ENCODE measurements around the gene FKBP2. TPM values are rescaled to one million over a fixed set of nuclear protein-coding genes. Genes with fewer than 3 reads are reported as not detected.

Gene FKBP2
- polyA plus RNA-seq, 1 experiment: 29.9 TPM

DNA sequence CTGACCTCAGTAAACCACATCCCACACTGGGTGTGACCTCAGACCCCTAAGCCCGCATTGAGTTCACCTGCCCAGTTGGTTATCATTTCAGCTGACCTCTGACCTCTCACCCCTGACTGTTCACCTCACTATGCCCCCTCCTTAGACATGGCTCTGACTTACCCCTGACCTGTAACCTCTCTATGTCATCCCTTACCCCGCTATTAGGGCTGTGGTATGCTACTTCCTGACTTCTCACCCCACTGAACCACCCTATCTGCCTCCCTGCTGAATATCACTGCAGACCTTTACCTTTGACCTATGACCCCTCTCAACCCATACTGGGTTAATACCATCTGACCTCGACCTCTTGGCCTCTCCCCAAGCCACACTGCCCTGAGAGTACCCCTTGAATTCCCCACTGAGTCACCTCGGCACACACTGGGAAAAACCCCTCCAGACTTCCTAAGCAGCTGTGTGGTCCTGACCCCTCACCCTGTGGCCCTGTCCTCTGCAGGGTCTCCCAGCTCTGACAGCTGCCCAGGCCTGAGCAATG is 18.7 kb downstream of the FKBP2 start:
- H3K27ac ChIP-seq (ENCODE audit: low read depth, low read length): no peak overlapping the region
- H3K27me3 ChIP-seq (ENCODE audit: control insufficient read depth, insufficient read depth, low read length): no peaks in the 10 kb centered on the region
- H3K4me3 ChIP-seq (ENCODE audit: low read depth, low read length): no peak overlapping the region
- ChIA-PET CTCF (no interaction called here), POLR2A (interaction anchor here (1.2 kb wide), 1 partner anchor 78 kb away, joined by 5 read pairs; no protein-coding TSS in a partner anchor)
- TF ChIP-seq, protein P1, sequence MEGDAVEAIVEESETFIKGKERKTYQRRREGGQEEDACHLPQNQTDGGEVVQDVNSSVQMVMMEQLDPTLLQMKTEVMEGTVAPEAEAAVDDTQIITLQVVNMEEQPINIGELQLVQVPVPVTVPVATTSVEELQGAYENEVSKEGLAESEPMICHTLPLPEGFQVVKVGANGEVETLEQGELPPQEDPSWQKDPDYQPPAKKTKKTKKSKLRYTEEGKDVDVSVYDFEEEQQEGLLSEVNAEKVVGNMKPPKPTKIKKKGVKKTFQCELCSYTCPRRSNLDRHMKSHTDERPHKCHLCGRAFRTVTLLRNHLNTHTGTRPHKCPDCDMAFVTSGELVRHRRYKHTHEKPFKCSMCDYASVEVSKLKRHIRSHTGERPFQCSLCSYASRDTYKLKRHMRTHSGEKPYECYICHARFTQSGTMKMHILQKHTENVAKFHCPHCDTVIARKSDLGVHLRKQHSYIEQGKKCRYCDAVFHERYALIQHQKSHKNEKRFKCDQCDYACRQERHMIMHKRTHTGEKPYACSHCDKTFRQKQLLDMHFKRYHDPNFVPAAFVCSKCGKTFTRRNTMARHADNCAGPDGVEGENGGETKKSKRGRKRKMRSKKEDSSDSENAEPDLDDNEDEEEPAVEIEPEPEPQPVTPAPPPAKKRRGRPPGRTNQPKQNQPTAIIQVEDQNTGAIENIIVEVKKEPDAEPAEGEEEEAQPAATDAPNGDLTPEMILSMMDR (IDR thresholded peaks at IDR 0.05; ENCODE audit: low read depth, low read length): no peak
- no peak for DNase-seq (ENCODE audit: low read depth, low spot score)
- no peaks in the 10 kb centered on the region; the same call in 1 of the 2 replicates for H3K9me3 ChIP-seq (ENCODE audit: control insufficient read depth, insufficient read depth, low read length)

DNA sequence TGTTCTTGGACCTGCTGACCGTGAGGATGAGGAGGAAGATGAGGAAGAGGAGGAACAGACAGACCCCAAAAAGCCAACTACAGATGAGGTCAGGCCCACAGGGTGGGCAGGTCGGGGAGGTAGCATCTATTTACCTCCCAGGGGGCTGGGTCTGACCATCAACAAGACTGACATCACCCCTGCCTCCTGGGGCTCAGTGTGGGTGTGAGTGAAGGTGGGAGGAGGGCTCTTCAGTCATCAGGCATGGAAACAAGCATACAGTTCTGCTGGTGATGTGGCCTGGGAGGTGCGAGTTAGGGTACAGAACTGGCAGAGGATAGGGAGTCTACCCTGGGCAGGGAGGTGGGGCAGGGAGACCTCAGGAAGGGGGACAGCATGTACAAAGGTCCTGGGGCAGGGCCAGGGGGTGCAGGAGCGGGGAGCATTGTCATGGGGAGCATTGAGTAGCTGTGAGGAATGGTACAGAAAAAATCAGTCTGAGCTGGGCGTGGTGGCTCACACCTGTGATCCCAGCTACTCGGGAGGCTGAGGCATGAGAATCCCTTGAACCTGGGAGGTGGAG is 19.3 kb downstream of the FKBP2 start:
- ChIA-PET CTCF (no interaction called here), POLR2A (no interaction called here)
- no peaks in the 10 kb centered on the region; the same call in 1 of the 2 replicates for H3K9me3 ChIP-seq (ENCODE audit: control insufficient read depth, insufficient read depth, low read length)
- no peak overlapping the region for H3K4me3 ChIP-seq (ENCODE audit: low read depth, low read length)
- no peaks in the 10 kb centered on the region for H3K27me3 ChIP-seq (ENCODE audit: control insufficient read depth, insufficient read depth, low read length)
- TF ChIP-seq, protein P1 (IDR thresholded peaks at IDR 0.05; ENCODE audit: low read depth, low read length): no peak
- no peak overlapping the region for H3K27ac ChIP-seq (ENCODE audit: low read depth, low read length)
- DNase-seq (ENCODE audit: low read depth, low spot score): no peak

DNA sequence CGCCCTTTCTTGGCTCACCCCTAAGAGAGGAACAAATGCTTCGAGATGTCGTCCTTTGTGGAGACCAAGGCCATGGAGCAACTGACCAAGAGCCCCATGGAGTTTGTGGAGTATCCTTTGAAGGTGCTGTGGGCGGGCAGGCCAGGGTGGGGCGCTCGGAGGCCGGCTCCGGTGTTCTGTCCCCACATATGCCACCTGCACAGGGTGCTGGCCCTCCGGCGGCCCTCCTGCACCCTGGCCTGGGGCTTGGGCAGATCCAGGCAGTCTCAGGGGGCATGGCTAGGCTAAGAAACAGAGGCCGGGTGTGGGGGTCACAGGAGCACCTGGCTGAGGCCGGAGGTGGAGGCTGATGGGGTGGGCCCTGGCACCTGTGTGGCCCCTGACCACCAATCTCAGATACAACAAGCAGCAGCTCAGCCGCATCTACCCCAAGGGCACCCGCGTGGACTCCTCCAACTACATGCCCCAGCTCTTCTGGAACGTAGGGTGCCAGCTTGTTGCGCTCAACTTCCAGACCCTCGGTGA is 20.7 kb downstream of the FKBP2 start:
- H3K9me3 ChIP-seq (ENCODE audit: control insufficient read depth, insufficient read depth, low read length): no peaks in the 10 kb centered on the region; the same call in 1 of the 2 replicates
- TF ChIP-seq, protein P1 (IDR thresholded peaks at IDR 0.05; ENCODE audit: low read depth, low read length): no peak
- DNase-seq (ENCODE audit: low read depth, low spot score): no peak
- CTCF ChIA-PET: interaction anchor here (1.0 kb wide), 1 partner anchor 11 kb away, joined by 3 read pairs; the partner anchor contains the start of gene PLCB3
- H3K4me3 ChIP-seq (ENCODE audit: low read depth, low read length): no peak overlapping the region
- POLR2A ChIA-PET: no interaction called here
- no peaks in the 10 kb centered on the region for H3K27me3 ChIP-seq (ENCODE audit: control insufficient read depth, insufficient read depth, low read length)
- no peak overlapping the region for H3K27ac ChIP-seq (ENCODE audit: low read depth, low read length)

DNA sequence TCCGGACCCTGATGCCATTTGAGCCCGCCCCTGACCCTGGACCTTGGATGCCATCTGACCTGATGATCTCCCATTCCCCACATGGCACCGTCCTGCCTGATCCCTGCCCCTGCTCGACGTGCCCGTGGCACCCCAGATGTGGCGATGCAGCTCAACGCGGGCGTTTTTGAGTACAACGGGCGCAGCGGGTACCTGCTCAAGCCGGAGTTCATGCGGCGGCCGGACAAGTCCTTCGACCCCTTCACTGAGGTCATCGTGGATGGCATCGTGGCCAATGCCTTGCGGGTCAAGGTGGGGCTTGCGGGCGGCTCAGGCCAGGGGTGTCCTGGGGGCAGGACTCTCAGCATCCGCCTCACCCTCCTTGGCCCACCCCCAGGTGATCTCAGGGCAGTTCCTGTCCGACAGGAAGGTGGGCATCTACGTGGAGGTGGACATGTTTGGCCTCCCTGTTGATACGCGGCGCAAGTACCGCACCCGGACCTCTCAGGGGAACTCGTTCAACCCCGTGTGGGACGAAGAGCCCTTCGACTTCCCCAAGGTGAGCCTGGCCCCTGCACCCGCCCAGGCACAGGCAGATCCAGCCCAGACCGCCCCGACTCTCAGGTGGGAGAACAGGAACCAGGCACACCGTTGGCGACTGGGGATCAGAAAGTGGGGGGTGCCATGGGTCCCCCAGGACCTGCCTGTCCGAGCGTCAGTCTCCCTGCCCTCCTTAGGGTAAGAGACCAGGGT is 21.5 kb downstream of the FKBP2 start:
- ChIA-PET POLR2A (interaction anchor here (0.7 kb wide), 1 partner anchor 10 kb away, joined by 8 read pairs; no protein-coding TSS in a partner anchor), CTCF (interaction anchor here (1.0 to 1.5 kb wide), 2 partner anchors 12 to 42 kb away, joined by 3 to 4 read pairs; partner anchors contain the start of gene PLCB3)
- Histone ChIP-seq H3K27me3 (ENCODE audit: control insufficient read depth, insufficient read depth, low read length) (no peaks in the 10 kb centered on the region), H3K27ac (ENCODE audit: low read depth, low read length) (no peak overlapping the region), H3K4me3 (ENCODE audit: low read depth, low read length) (no peak overlapping the region), H3K9me3 (ENCODE audit: control insufficient read depth, insufficient read depth, low read length) (no peaks in the 10 kb centered on the region; the same call in 1 of the 2 replicates)
- TF ChIP-seq, protein P1 (IDR thresholded peaks at IDR 0.05; ENCODE audit: low read depth, low read length): no peak
- no peak for DNase-seq (ENCODE audit: low read depth, low spot score)

Data from AG04450 (cell line).